GM12878 (cell line): ENCODE data around the gene RSL24D1. TPM values are rescaled to one million over a fixed set of nuclear protein-coding genes. Genes with fewer than 3 reads are reported as not detected.

Source experiments
- ATAC-seq: fragments of 200-7000 bp; cut with Tn5 transposase; 3 replicates; pipeline ENCODE4 v1.9.1; 2020; ENCODE audit warnings: mild to moderate bottlenecking, moderate library complexity
- BruUV-seq: library from RNA; stranded (reverse); fragments of 400-500 nt; replicated peaks from 2 replicates; lab custom pipeline; 2021; lab: Mats Ljungman, UMichigan
- CTCF ChIA-PET: fragments of 300-600 bp; sonication (Branson Sonifier 250); formaldehyde crosslinking; extraction: SDS; loops from one replicate; lab custom pipeline; 2021; ENCODE audit warnings: inconsistent platforms; lab: Yijun Ruan, JAX
- POLR2A ChIA-PET: fragments of 350-600 bp; formaldehyde crosslinking; extraction: SDS; loops from one replicate; lab custom pipeline; 2021; ENCODE audit warnings: inconsistent platforms; lab: Charles Lee
- RAD21 ChIA-PET: fragments of 300-600 bp; sonication (Branson Sonifier 250); formaldehyde crosslinking; loops from one replicate; lab custom pipeline; 2023; ENCODE audit warnings: antibody characterized with exemption; ENCODE audit not compliant: unreplicated experiment; lab: Charles Lee
- SMC1A ChIA-PET: fragments of 300-600 bp; sonication (Branson Sonifier 250); formaldehyde crosslinking; loops from one replicate; lab custom pipeline; 2023; ENCODE audit not compliant: unreplicated experiment, uncharacterized antibody; lab: Charles Lee
- DNase-seq: peaks from one replicate; pipeline ENCODE4 v3.0.0-alpha.2; 2011; ENCODE audit warnings: low read depth, low spot score
- FAIRE-seq: peaks from 3 replicates; lab custom pipeline; 2011; peaks lifted over from hg19 to GRCh38; lab: Jason Lieb, UNC
- H2AFZ ChIP-seq: 2 replicates; pipeline ENCODE4 v1.6.0; 2011; ENCODE audit warnings: low read depth, low read length, control low read depth; ENCODE audit not compliant: control insufficient read depth
- H3K27ac ChIP-seq: 2 replicates; pipeline ENCODE4 v1.5.1; 2011; ENCODE audit warnings: control low read depth; ENCODE audit not compliant: control insufficient read depth, insufficient read depth
- H3K27me3 ChIP-seq, 2 experiments: replicated peaks in 1 of 2; 2 replicates each; pipeline versions ENCODE4 v1.6.0 to v1.6.1; 2011; ENCODE audit warnings: low read length in 1 of 2; ENCODE audit not compliant: control insufficient read depth in 2 of 2, insufficient read depth in 2 of 2
- H3K36me3 ChIP-seq, 2 experiments: 2 replicates each; pipeline ENCODE4 v1.5.1; 2011; ENCODE audit warnings: low read length in 1 of 2; ENCODE audit not compliant: control insufficient read depth in 2 of 2, insufficient read depth in 2 of 2
- H3K4me1 ChIP-seq: 2 replicates; pipeline ENCODE4 v1.6.1; 2011; ENCODE audit warnings: mild to moderate bottlenecking, low read length, moderate library complexity, mixed read lengths; ENCODE audit not compliant: control insufficient read depth, insufficient read depth
- H3K4me2 ChIP-seq: 2 replicates; pipeline ENCODE4 v1.6.0; 2011; ENCODE audit warnings: control low read depth; ENCODE audit not compliant: control insufficient read depth, insufficient read depth
- H3K4me3 ChIP-seq: fragments of 200-600 bp; sonication (generic); 2 replicates; pipeline ENCODE4 v1.5.1; 2016
- H3K79me2 ChIP-seq: 2 replicates; pipeline ENCODE4 v1.6.0; 2011; ENCODE audit warnings: low read length; ENCODE audit not compliant: control insufficient read depth, insufficient read depth
- H3K9ac ChIP-seq: 2 replicates; pipeline ENCODE4 v1.8.0; 2011; ENCODE audit warnings: low read length, control low read depth, mixed read lengths; ENCODE audit not compliant: control insufficient read depth, insufficient read depth
- H3K9me3 ChIP-seq: replicated peaks from 3 replicates; pipeline ENCODE4 v1.5.1; 2011; ENCODE audit warnings: mild to moderate bottlenecking, low read length; ENCODE audit not compliant: control insufficient read depth, insufficient read depth
- H4K20me1 ChIP-seq: 2 replicates; pipeline ENCODE4 v1.6.0; 2011; ENCODE audit not compliant: control insufficient read depth, insufficient read depth
- IRF4 ChIP-seq: IDR thresholded peaks from 2 replicates; pipeline ENCODE4 v1.6.1; 2011; ENCODE audit warnings: low read depth, low read length
- LARP7 ChIP-seq: fragments of 450-650 bp; IDR thresholded peaks from 2 replicates; pipeline ENCODE4 v1.6.1; 2017; ENCODE audit warnings: mild to moderate bottlenecking
- NFIC ChIP-seq: IDR thresholded peaks from 2 replicates; pipeline ENCODE4 v1.6.1; 2012; ENCODE audit warnings: low read depth, mild to moderate bottlenecking, inconsistent platforms, low read length, moderate library complexity
- POLR2AphosphoS5 ChIP-seq: IDR thresholded peaks from 2 replicates; pipeline ENCODE4 v1.6.1; 2011; ENCODE audit warnings: mild to moderate bottlenecking, low read length, inconsistent platforms
- POU2F2 ChIP-seq: IDR thresholded peaks from 3 replicates; pipeline ENCODE4 v1.6.1; 2011; ENCODE audit warnings: low read depth, mild to moderate bottlenecking, low read length, borderline replicate concordance
- RCOR1 ChIP-seq: conservative IDR thresholded peaks from 2 replicates; pipeline ENCODE4 v1.6.1; 2012; ENCODE audit warnings: low read depth, low read length, improper control_type of control experiment
- SIX5 ChIP-seq: IDR thresholded peaks from 2 replicates; pipeline ENCODE4 v1.6.1; 2011; ENCODE audit warnings: mild to moderate bottlenecking, low read depth, low read length, moderate library complexity; ENCODE audit not compliant: severe bottlenecking
- ZBTB4 ChIP-seq: fragments of 450-650 bp; formaldehyde crosslinking; IDR thresholded peaks from 2 replicates; pipeline ENCODE4 v1.4.0; 2022; ENCODE audit warnings: mild to moderate bottlenecking, moderate library complexity
- WGBS: methylation state at CpG from one replicate; pipeline ENCODE4 v1.1.6; 2016; ENCODE audit warnings: low lambda C conversion rate; ENCODE audit not compliant: insufficient replicate concordance, insufficient coverage; ENCODE audit errors: missing lambda C conversion rate; 5-methylcytosine and 5-hydroxymethylcytosine counted together
- in situ Hi-C: fragments of 300-500 bp; cut with MboI; formaldehyde crosslinking; loops from 9 replicates; pipeline ENCODE4 v1.14.3; 2018; ENCODE audit warnings: mixed read lengths
- intact Hi-C: fragments of 100-400 bp; cut with micrococcal nuclease; formaldehyde crosslinking; loops from one replicate; pipeline ENCODE4 v1.14.2; 2022; ENCODE audit not compliant: unreplicated experiment
- polyA plus RNA-seq, 11 experiments: library from polyadenylated mRNA; depleted of rRNA in 4 of 11; unstranded in 6 of 11; stranded (reverse) in 5 of 11; fragments of >200 nt; fragmentation: Nextera tagmentation in 4 of 11; fragmentation: Illumina TruSeq in 1 of 11; extraction: Ambion mirVana in 4 of 11; extraction: Trizol in 1 of 11; gene quantifications; 1 replicate in 1 of 11; 2 replicates in 10 of 11; pipeline versions ENCODE4 v1.2.1 to v1.2.3, GENCODE V29; 2011 to 2016; ENCODE audit warnings: inconsistent platforms in 2 of 11, missing spikeins in 2 of 11, low read depth in 1 of 11
- total RNA-seq, 4 experiments: library from RNA; depleted of rRNA in 3 of 4; stranded (reverse); fragments of >200 nt in 3 of 4; fragmentation: Illumina TruSeq in 1 of 4; extraction: Trizol in 1 of 4; gene quantifications; 2 replicates each; pipeline versions ENCODE4 v1.2.1 to v1.2.3, GENCODE V29; 2013 to 2021

RSL24D1 gene
- total and polyA plus RNA-seq, 10 of the 15 experiments (the other 5 are each of a cell fraction or from before 2014, with no cell fraction given), result 94.9 to 249 (median 121) TPM

- no peak for TF ChIP-seq POU2F2
- no peak for TF ChIP-seq POLR2AphosphoS5
- TF ChIP-seq SIX5, result no peak
These were observed 42.8 kb upstream of the RSL24D1 start (continued) for GRCh38 chr15:55239440-55240124.

DNA sequence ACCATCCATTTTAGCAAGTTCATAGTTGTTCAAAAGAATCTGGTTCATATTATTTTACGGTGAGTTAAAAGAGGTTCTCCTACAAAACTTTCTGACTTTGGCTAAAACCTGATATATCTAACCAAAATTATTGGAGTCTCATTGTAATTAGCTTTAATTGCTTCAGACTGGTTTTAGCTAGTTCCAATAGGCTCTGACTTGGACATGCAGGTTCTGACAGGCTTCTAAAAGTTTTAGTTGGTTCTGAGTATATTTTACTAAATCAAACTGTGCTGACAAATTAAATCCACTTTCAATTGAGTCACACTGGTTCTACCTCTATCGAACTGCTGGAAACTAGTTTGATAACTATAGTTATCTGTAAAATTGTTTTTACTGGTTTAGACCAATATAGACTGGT, 42.1 kb upstream of the RSL24D1 start:
- H3K4me1 ChIP-seq, result no peaks in the 10 kb centered on the region
- BruUV-seq, result no TSS peak
- FAIRE-seq, result no peak
- ATAC-seq, result no peak
- no peaks in the 10 kb centered on the region for H3K27me3 ChIP-seq
- H2AFZ ChIP-seq, result no peak overlapping the region
- no peak overlapping the region for H3K4me2 ChIP-seq
- H3K36me3 ChIP-seq, result no peaks in the 10 kb centered on the region
- ChIA-PET RAD21 (no interaction called here), SMC1A (interaction anchor here (1.0 to 1.9 kb wide), 4 partner anchors 9 to 36 kb away, joined by 3 to 9 read pairs (median 5); no protein-coding TSS in a partner anchor), CTCF (interaction anchor here (0.6 to 2.2 kb wide), 3 partner anchors 8 to 49 kb away, joined by 3 to 5 read pairs (median 3); no protein-coding TSS in a partner anchor), POLR2A (no interaction called here)
- no peaks in the 10 kb centered on the region for H4K20me1 ChIP-seq
- DNase-seq, result no peak
- no peaks in the 10 kb centered on the region for H3K9me3 ChIP-seq
- H3K27ac ChIP-seq, result no peak overlapping the region
- in situ Hi-C loops (no loop called here), intact Hi-C loops (no loop called here)
- H3K79me2 ChIP-seq, result no peaks in the 10 kb centered on the region
- H3K4me3 ChIP-seq, result no peak overlapping the region
- no peak overlapping the region for H3K9ac ChIP-seq
- TF ChIP-seq ZBTB4 (CRISPR knock-in tag) (no peak), RCOR1 (no peak), LARP7 (no peak), NFIC (no peak), IRF4 (no peak)
- 97% methylated on average over 2 of the region's 2 CpGs for WGBS
